CD14-positive monocyte (primary cell): ENCODE results near the gene ABCA10. TPM values are rescaled to one million over a fixed set of nuclear protein-coding genes. Genes with fewer than 3 reads are reported as not detected.

ENCODE experiments used
- DNase-seq, 3 donors: peaks; one replicate each; pipeline ENCODE4 v3.0.0-alpha.2; 2011 to 2022
- H2AFZ ChIP-seq: 2 replicates; pipeline ENCODE4 v1.6.0; 2012; ENCODE audit warnings: mild to moderate bottlenecking, low read depth, low read length, inconsistent platforms; ENCODE audit not compliant: insufficient read depth, poor library complexity, severe bottlenecking
- H3K27ac ChIP-seq, 2 donors: 1 replicate in 1 of 2; 2 replicates in 1 of 2; pipeline ENCODE4 v1.5.1; 2012 to 2013; ENCODE audit warnings: low read length in 2 of 2, control low read depth in 1 of 2, inconsistent platforms in 1 of 2, low read depth in 1 of 2, mild to moderate bottlenecking in 1 of 2
- H3K27me3 ChIP-seq, 2 donors: one replicate each; pipeline versions ENCODE4 v1.6.0 to v1.6.1; 2011 to 2013; ENCODE audit warnings: low read length in 2 of 2; ENCODE audit not compliant: control insufficient read depth in 2 of 2, insufficient read depth in 2 of 2
- H3K36me3 ChIP-seq, 2 donors: replicated peaks in 1 of 2; 1 replicate in 1 of 2; 2 replicates in 1 of 2; pipeline versions ENCODE4 v1.5.1 to v1.6.1; 2012 to 2013; ENCODE audit warnings: low read length in 2 of 2, control low read depth in 1 of 2, inconsistent platforms in 1 of 2, mild to moderate bottlenecking in 1 of 2; ENCODE audit not compliant: insufficient read depth in 2 of 2, control insufficient read depth in 1 of 2
- H3K4me1 ChIP-seq, 2 donors: 1 replicate in 1 of 2; 2 replicates in 1 of 2; pipeline versions ENCODE4 v1.5.1 to v1.6.1; 2012 to 2013; ENCODE audit warnings: low read length in 2 of 2, control low read depth in 1 of 2, inconsistent platforms in 1 of 2, mild to moderate bottlenecking in 1 of 2, moderate library complexity in 1 of 2; ENCODE audit not compliant: insufficient read depth in 2 of 2, control insufficient read depth in 1 of 2
- H3K4me2 ChIP-seq: replicated peaks from 2 replicates; pipeline ENCODE3; 2012; ENCODE audit warnings: low read length, moderate library complexity, mild to moderate bottlenecking; ENCODE audit not compliant: poor library complexity, severe bottlenecking; ENCODE audit errors: extremely low read depth
- H3K4me3 ChIP-seq, 3 experiments: fragments of 200-600 bp in 1 of 3; sonication (generic) in 1 of 3; replicated peaks in 1 of 3; 1 replicate in 2 of 3; 2 replicates in 1 of 3; pipeline ENCODE4 v1.5.1; 2011 to 2013; ENCODE audit warnings: low read length in 3 of 3, mild to moderate bottlenecking in 3 of 3, control low read depth in 2 of 3, low read depth in 2 of 3, inconsistent platforms in 1 of 3, moderate library complexity in 1 of 3
- H3K79me2 ChIP-seq: 2 replicates; pipeline ENCODE4 v1.6.0; 2012; ENCODE audit warnings: mild to moderate bottlenecking, control low read depth, inconsistent platforms, low read length, moderate library complexity; ENCODE audit not compliant: insufficient read depth
- H3K9ac ChIP-seq: 2 replicates; pipeline ENCODE4 v1.6.0; 2017; ENCODE audit warnings: low read length, mild to moderate bottlenecking; ENCODE audit not compliant: insufficient read depth, poor library complexity, severe bottlenecking
- H3K9me3 ChIP-seq, 2 donors: replicated peaks in 1 of 2; 1 replicate in 1 of 2; 2 replicates in 1 of 2; pipeline versions ENCODE4 v1.5.1 to v1.6.1; 2012 to 2013; ENCODE audit warnings: low read length in 2 of 2, control low read depth in 1 of 2; ENCODE audit not compliant: control insufficient read depth in 1 of 2, insufficient read depth in 1 of 2
- H4K20me1 ChIP-seq: 2 replicates; pipeline ENCODE4 v1.6.0; 2012; ENCODE audit warnings: mild to moderate bottlenecking, low read length, control low read depth, moderate library complexity; ENCODE audit not compliant: insufficient read depth
- H3K27ac Mint-ChIP-seq, 7 donors: one replicate each; pipeline ENCODE4 v1.8.0; 2020; ENCODE audit warnings: mild to moderate bottlenecking in 7 of 7, mixed read lengths in 7 of 7, moderate library complexity in 6 of 7, inconsistent platforms in 2 of 7
- H3K27me3 Mint-ChIP-seq, 3 donors: one replicate each; pipeline ENCODE4 v1.8.0; 2021 to 2022; ENCODE audit warnings: low read depth in 3 of 3, mild to moderate bottlenecking in 3 of 3, mixed read lengths in 3 of 3, moderate library complexity in 3 of 3, inconsistent platforms in 1 of 3
- H3K36me3 Mint-ChIP-seq, 2 donors: one replicate each; pipeline ENCODE4 v1.8.0; 2020; ENCODE audit warnings: mixed read lengths in 2 of 2, inconsistent platforms in 1 of 2, mild to moderate bottlenecking in 1 of 2
- H3K4me1 Mint-ChIP-seq: one replicate; pipeline ENCODE4 v1.8.0; 2020; ENCODE audit warnings: mild to moderate bottlenecking, mixed read lengths
- H3K4me3 Mint-ChIP-seq, 2 donors: one replicate each; pipeline ENCODE4 v1.8.0; 2020; ENCODE audit warnings: mild to moderate bottlenecking in 2 of 2, mixed read lengths in 2 of 2, moderate library complexity in 1 of 2
- H3K9me3 Mint-ChIP-seq, 7 donors: one replicate each; pipeline ENCODE4 v1.8.0; 2020 to 2022; ENCODE audit warnings: mixed read lengths in 7 of 7, mild to moderate bottlenecking in 6 of 7, moderate library complexity in 6 of 7, inconsistent platforms in 2 of 7
- CTCF ChIP-seq: fragments of 200-600 bp; IDR thresholded peaks from one replicate; pipeline ENCODE4 v1.8.0; 2022; ENCODE audit warnings: antibody characterized with exemption, mild to moderate bottlenecking
- WGBS: methylation state at CpG from one replicate; pipeline ENCODE4 v1.1.5; 2013; ENCODE audit warnings: missing lambda C conversion rate; ENCODE audit not compliant: insufficient coverage; 5-methylcytosine and 5-hydroxymethylcytosine counted together
- intact Hi-C, 2 donors: fragments of 100-400 bp; cut with micrococcal nuclease; formaldehyde crosslinking; loops; one replicate each; pipeline versions ENCODE4 v1.15.0 to v1.15.1; 2023
- polyA plus RNA-seq, 3 donors: library from polyadenylated mRNA; depleted of rRNA in 1 of 3; unstranded in 2 of 3; stranded (reverse) in 1 of 3; fragments of 300-500 nt in 2 of 3; fragments of >200 nt in 1 of 3; fragmentation: Illumina TruSeq in 2 of 3; gene quantifications; 1 replicate in 2 of 3; 2 replicates in 1 of 3; pipeline ENCODE4 v1.2.3, GENCODE V29; 2012 to 2021

The ABCA10 gene
- polyA plus RNA-seq, 3 donors: 0.08 to 0.13 TPM; not detected in 1

GRCh38 chr17:69159418-69159817 is 69.2 kb downstream of the ABCA10 start:
- Mint-ChIP-seq H3K4me1 (no peaks in the 10 kb centered on the region), H3K27me3 (no peaks in the 10 kb centered on the region), H3K9me3 (peaks cover 2 to 6% (median 3%) of the 10 kb centered on the region in 7 donors), H3K27ac (no peak overlapping the region), H3K4me3 (no peak overlapping the region), H3K36me3 (no peaks in the 10 kb centered on the region)
- DNase-seq: no peak
- Histone ChIP-seq H3K36me3 (no peaks in the 10 kb centered on the region), H3K27me3 (no peaks in the 10 kb centered on the region), H3K4me2 (no peak overlapping the region), H3K79me2 (no peaks in the 10 kb centered on the region), H3K4me1 (no peaks in the 10 kb centered on the region), H3K9me3 (no peaks in the 10 kb centered on the region), H4K20me1 (no peaks in the 10 kb centered on the region), H2AFZ (no peak overlapping the region), H3K4me3 (no peak overlapping the region), H3K9ac (no peak overlapping the region), H3K27ac (no peak overlapping the region)
- TF ChIP-seq CTCF: no peak
- intact Hi-C loops: no loop called here

- no peaks in the 10 kb centered on the region for H3K4me1 ChIP-seq
- no peak overlapping the region for H3K4me2 ChIP-seq
- no peaks in the 10 kb centered on the region for H3K27me3 Mint-ChIP-seq
- DNase-seq: no peak
- peaks cover 0 to 3% (median 2%) of the 10 kb centered on the region in 7 donors for H3K9me3 Mint-ChIP-seq
- H3K9ac ChIP-seq: no peak overlapping the region
- H3K27me3 ChIP-seq: no peaks in the 10 kb centered on the region
- no peaks in the 10 kb centered on the region for H3K36me3 Mint-ChIP-seq
- intact Hi-C loops: no loop called here
- H3K27ac Mint-ChIP-seq: no peak overlapping the region
- TF ChIP-seq CTCF: no peak
- no CpG with 5 or more reads among the region's 2 CpGs for WGBS
- no peaks in the 10 kb centered on the region for H3K4me1 Mint-ChIP-seq
- no peak overlapping the region for H2AFZ ChIP-seq
- no peak overlapping the region for H3K27ac ChIP-seq
- H3K4me3 ChIP-seq: no peak overlapping the region
- no peak overlapping the region for H3K4me3 Mint-ChIP-seq
- H3K36me3 ChIP-seq: no peaks in the 10 kb centered on the region
- H3K9me3 ChIP-seq: no peaks in the 10 kb centered on the region
- no peaks in the 10 kb centered on the region for H3K79me2 ChIP-seq
- H4K20me1 ChIP-seq: no peaks in the 10 kb centered on the region
Observed at GRCh38 chr17:69154267-69154666, 74.4 kb downstream of the ABCA10 start.
